Measurements from ENCODE around the gene EIF2AK2. TPM values are rescaled to one million over a fixed set of nuclear protein-coding genes. Genes with fewer than 3 reads are reported as not detected.

EIF2AK2 gene
- total and polyA plus RNA-seq, 8 donors: 4.7 to 55.3 (median 11.4) TPM

DNA sequence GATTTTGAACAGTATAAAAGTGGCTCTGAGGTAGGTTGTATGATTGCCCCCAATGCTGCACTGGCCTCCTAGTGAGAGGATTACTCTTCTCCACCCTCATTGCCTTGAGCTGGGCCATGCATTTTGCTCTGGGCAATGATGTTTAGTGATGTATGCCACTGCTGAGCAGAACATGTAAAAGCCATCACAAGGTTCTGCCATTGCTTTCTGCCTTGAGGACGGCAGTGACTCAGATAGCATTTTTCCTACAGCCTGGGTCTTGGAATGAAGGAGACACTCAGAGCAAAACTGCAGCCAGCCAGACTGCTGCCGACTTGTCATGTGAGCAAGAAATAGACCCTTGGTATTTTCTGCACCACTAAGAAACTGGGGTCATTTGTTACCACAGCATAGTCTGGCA, 44.8 kb downstream of the EIF2AK2 start:
- intact Hi-C loops (cut with DNase I; ENCODE audit: low total_unique reads): no loop called here
- H3K27ac ChIP-seq: no peak overlapping the region
- TF ChIP-seq POLR2AphosphoS5 (IDR thresholded peaks at IDR 0.05) (no peak), CTCF (IDR thresholded peaks at IDR 0.05) (no peak), EP300 (IDR thresholded peaks at IDR 0.05) (no peak), POLR2A (IDR thresholded peaks at IDR 0.05) (no peak)
- no peaks in the 10 kb centered on the region for H3K4me1 ChIP-seq
- no peaks in the 10 kb centered on the region for H3K9me3 ChIP-seq
- H3K4me3 ChIP-seq: no peak overlapping the region
- no peaks in the 10 kb centered on the region for H3K27me3 ChIP-seq
- 60 to 97% (median 73%) methylated on average over 2 of the region's 2 CpGs for WGBS, 5 donors
- DNase-seq: no peak
- peaks cover 25 to 94% (median 84%) of the 10 kb centered on the region in 4 donors for H3K36me3 ChIP-seq

GRCh38 chr2:37110306-37111212, 46.2 kb downstream of the EIF2AK2 start:
- Histone ChIP-seq H3K4me3 (no peak overlapping the region), H3K4me1 (no peaks in the 10 kb centered on the region), H3K9me3 (no peaks in the 10 kb centered on the region), H3K36me3 (peaks cover 29 to 94% (median 84%) of the 10 kb centered on the region in 4 donors), H3K27ac (no peak overlapping the region), H3K27me3 (no peaks in the 10 kb centered on the region)
- TF ChIP-seq CTCF (IDR thresholded peaks at IDR 0.05): no peak
- no peak for TF ChIP-seq POLR2A (IDR thresholded peaks at IDR 0.05)
- TF ChIP-seq EP300 (IDR thresholded peaks at IDR 0.05): no peak
- no peak for TF ChIP-seq POLR2AphosphoS5 (IDR thresholded peaks at IDR 0.05)
- WGBS, 5 donors: 90 to 99% (median 92%) methylated on average over 4 of the region's 4 CpGs
- no peak for DNase-seq
- intact Hi-C loops (cut with DNase I; ENCODE audit: low total_unique reads): no loop called here

GRCh38 chr2:37109523-37109922, 47.3 kb downstream of the EIF2AK2 start:
- no peak for DNase-seq
- Histone ChIP-seq H3K4me1 (no peaks in the 10 kb centered on the region), H3K4me3 (no peak overlapping the region), H3K27ac (no peak overlapping the region), H3K9me3 (no peaks in the 10 kb centered on the region), H3K36me3 (peaks cover 29 to 96% (median 87%) of the 10 kb centered on the region in 4 donors), H3K27me3 (no peaks in the 10 kb centered on the region)
- no peak for TF ChIP-seq POLR2AphosphoS5 (IDR thresholded peaks at IDR 0.05)
- 93 to 96% (median 95%) methylated on average over 4 of the region's 4 CpGs for WGBS, 5 donors
- intact Hi-C loops (cut with DNase I; ENCODE audit: low total_unique reads): no loop called here

GRCh38 chr2:37105150-37105549, 51.6 kb downstream of the EIF2AK2 start:
- 85 to 91% (median 88%) methylated on average over 4 to 5 of the region's 5 CpGs for WGBS, 5 donors

More at GRCh38 chr2:37105150-37105549, 51.6 kb downstream of the EIF2AK2 start:
- no peak for DNase-seq
- Histone ChIP-seq H3K4me3 (no peak overlapping the region), H3K9me3 (no peaks in the 10 kb centered on the region), H3K27me3 (no peaks in the 10 kb centered on the region), H3K27ac (no peak overlapping the region), H3K36me3 (peaks cover 34 to 93% (median 93%) of the 10 kb centered on the region in 4 donors), H3K4me1 (peaks cover 0 to 7% (median 0%) of the 10 kb centered on the region in 4 donors)
- intact Hi-C loops (cut with DNase I; ENCODE audit: low total_unique reads): no loop called here
- no peak for TF ChIP-seq CTCF (IDR thresholded peaks at IDR 0.05)

All from stomach (tissue), 9 donors.